ENCODE results near the gene ACTR3.

DNA sequence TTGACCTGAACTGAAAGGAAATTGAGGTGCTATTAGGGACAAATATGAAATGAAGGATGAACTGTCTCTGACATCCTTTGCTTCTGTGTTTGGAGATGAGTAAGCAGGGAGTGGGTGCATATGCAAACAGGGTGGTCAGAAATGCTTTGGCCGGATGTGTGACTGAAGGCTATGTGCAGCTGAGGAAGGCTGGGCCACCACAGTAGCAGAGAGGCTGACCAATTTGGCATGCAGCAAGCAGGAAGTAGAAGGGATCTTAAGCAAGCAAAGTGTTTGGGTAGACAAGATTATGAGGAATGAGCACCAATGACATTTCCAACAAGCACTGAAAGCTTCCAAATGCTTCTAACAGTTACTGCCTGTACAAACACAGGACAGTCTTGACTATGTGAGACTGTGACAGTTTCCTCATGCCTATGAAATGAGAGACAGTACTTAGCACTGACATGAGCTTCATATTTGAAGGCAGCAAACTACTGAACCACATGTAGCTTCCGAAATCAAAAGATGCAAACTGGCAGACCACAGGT lies 3.3 kb upstream of the ACTR3 start:
- TF ChIP-seq, protein P1, sequence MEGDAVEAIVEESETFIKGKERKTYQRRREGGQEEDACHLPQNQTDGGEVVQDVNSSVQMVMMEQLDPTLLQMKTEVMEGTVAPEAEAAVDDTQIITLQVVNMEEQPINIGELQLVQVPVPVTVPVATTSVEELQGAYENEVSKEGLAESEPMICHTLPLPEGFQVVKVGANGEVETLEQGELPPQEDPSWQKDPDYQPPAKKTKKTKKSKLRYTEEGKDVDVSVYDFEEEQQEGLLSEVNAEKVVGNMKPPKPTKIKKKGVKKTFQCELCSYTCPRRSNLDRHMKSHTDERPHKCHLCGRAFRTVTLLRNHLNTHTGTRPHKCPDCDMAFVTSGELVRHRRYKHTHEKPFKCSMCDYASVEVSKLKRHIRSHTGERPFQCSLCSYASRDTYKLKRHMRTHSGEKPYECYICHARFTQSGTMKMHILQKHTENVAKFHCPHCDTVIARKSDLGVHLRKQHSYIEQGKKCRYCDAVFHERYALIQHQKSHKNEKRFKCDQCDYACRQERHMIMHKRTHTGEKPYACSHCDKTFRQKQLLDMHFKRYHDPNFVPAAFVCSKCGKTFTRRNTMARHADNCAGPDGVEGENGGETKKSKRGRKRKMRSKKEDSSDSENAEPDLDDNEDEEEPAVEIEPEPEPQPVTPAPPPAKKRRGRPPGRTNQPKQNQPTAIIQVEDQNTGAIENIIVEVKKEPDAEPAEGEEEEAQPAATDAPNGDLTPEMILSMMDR (IDR thresholded peaks at IDR 0.05), result no peak
- no peak for TF ChIP-seq POLR2A (IDR thresholded peaks at IDR 0.05)

All from thyroid gland (tissue), 4 donors.